H1 (cell line): Measurements from ENCODE around the gene ADARB2. TPM values are rescaled to one million over a fixed set of nuclear protein-coding genes. Genes with fewer than 3 reads are reported as not detected.

Experiments used
- CEBPB ChIP-seq: IDR thresholded peaks from 2 replicates; pipeline ENCODE4 v1.6.1; 2012; ENCODE audit warnings: low read depth, low read length
- GTF2F1 ChIP-seq: IDR thresholded peaks from 2 replicates; pipeline ENCODE4 v1.6.1; 2012; ENCODE audit warnings: low read depth, low read length, improper control_type of control experiment, borderline replicate concordance
- SIX5 ChIP-seq: IDR thresholded peaks from 2 replicates; pipeline ENCODE4 v1.6.1; 2011; ENCODE audit warnings: mild to moderate bottlenecking, low read depth, low read length
- SP4 ChIP-seq: IDR thresholded peaks from 2 replicates; pipeline ENCODE4 v1.6.1; 2012; ENCODE audit warnings: low read length, inconsistent platforms
- polyA plus RNA-seq, 7 experiments: library from polyadenylated mRNA; depleted of rRNA in 3 of 7; stranded (reverse) in 5 of 7; unstranded in 2 of 7; fragments of >200 nt in 5 of 7; fragments of 200-250 nt in 2 of 7; gene quantifications; 1 replicate in 5 of 7; 2 replicates in 1 of 7; 4 replicates in 1 of 7; pipeline versions ENCODE4 v1.2.1 to v1.2.3, GENCODE V29; 2011 to 2013; ENCODE audit warnings: missing spikeins in 2 of 7, mixed read lengths in 2 of 7
- total RNA-seq: library from RNA; stranded (reverse); fragmentation: NEBNext Ultra II Directional; extraction: Animal tissue kit (Norgen Biotek cat#: 25700); gene quantifications from 2 replicates; pipeline ENCODE4 v1.2.1, GENCODE V29; 2021

The ADARB2 gene
- total and polyA plus RNA-seq, 2 of the 8 experiments (the other 6 are each of a cell fraction or from before 2014, with no cell fraction given): 2.2 to 2.8 TPM

GRCh38 chr10:1210667-1211066 lies 526.7 kb downstream of the ADARB2 start (continued):
- TF ChIP-seq GTF2F1: no peak
- no peak for TF ChIP-seq CEBPB
- no peak for TF ChIP-seq SP4
- TF ChIP-seq SIX5: no peak
